Retinal pigment epithelial cell (primary cell): ENCODE results near the gene RGS13.
"Not testable (repeated sequence)": the region's sequence is repeated elsewhere in the genome, so short reads cannot be mapped to it uniquely, and the experiment has no call there.

Experiments
- DNase-seq: peaks from one replicate; pipeline ENCODE4 v3.0.0-alpha.2; 2010; ENCODE audit warnings: low read depth
- H3K4me3 ChIP-seq: 2 replicates; pipeline ENCODE4 v1.5.1; 2011; ENCODE audit warnings: mild to moderate bottlenecking, low read length, control low read depth, moderate library complexity
- TF ChIP-seq, protein P1 (sequence below): conservative IDR thresholded peaks from 2 replicates; pipeline ENCODE4 v1.5.1; 2011; ENCODE audit warnings: low read depth, low read length, control low read depth, inconsistent platforms

RGS13 gene

DNA sequence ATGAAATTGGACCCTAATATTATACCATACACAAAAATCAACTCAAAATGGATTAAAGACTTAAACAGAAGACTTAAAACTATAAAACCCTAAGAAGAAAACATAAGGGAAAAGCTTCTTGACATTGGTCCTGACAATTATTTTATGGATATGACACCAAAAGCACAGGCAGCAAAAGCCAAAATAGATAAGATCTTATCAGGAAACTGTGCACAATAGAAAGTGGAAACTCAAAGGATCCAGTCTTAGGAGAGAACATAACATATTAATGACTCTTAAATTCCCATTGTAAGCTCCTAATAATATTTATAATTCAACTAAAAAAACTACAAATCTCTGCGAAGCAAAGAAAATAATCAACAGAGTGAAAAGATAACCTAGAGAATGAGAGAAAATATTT, 39.8 kb downstream of the RGS13 start:
- TF ChIP-seq, protein P1, sequence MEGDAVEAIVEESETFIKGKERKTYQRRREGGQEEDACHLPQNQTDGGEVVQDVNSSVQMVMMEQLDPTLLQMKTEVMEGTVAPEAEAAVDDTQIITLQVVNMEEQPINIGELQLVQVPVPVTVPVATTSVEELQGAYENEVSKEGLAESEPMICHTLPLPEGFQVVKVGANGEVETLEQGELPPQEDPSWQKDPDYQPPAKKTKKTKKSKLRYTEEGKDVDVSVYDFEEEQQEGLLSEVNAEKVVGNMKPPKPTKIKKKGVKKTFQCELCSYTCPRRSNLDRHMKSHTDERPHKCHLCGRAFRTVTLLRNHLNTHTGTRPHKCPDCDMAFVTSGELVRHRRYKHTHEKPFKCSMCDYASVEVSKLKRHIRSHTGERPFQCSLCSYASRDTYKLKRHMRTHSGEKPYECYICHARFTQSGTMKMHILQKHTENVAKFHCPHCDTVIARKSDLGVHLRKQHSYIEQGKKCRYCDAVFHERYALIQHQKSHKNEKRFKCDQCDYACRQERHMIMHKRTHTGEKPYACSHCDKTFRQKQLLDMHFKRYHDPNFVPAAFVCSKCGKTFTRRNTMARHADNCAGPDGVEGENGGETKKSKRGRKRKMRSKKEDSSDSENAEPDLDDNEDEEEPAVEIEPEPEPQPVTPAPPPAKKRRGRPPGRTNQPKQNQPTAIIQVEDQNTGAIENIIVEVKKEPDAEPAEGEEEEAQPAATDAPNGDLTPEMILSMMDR: no peak
- no peak for DNase-seq
- no peak overlapping the region for H3K4me3 ChIP-seq

DNA sequence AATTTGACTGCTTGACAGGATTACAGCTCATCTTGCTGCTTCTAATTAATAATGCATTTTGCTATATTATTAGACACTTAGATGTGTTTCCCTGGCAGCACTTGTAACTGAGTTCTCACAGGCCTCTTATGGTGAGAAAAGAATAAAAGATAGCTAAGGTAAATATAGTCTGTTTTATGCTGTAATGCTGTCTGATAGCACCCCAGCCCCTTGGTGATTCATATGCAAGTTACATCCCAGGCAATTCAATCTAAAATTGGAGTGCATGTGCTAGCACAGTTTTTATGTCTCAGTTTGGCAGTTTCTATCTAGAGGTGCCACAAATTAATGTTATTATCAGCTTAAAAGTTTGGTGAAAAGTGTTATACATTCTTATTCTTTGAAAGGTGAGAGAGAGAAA, 42.2 kb downstream of the RGS13 start:
- DNase-seq: no peak
- TF ChIP-seq, protein P1: no peak
- H3K4me3 ChIP-seq: no peak overlapping the region

DNA sequence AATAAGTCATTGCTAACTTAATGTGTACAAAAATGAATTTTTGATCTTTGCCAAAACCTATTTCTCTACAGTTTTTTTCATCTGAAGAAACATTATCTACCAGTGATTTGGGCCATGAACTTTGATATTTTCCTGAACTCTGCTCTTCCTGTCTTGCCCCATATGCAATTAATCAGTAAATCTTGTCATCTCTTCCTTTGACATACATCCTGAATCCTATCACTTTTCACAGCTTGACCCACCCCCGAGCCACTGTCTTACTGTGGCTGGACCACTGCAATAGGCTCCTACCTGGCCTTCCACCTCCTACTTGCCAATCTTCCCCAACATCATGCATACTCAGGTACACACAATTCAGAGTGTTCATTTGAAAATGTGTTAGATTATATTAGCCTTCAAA, 46.4 kb downstream of the RGS13 start:
- no peak for DNase-seq
- TF ChIP-seq, protein P1: no peak
- no peak overlapping the region for H3K4me3 ChIP-seq

DNA sequence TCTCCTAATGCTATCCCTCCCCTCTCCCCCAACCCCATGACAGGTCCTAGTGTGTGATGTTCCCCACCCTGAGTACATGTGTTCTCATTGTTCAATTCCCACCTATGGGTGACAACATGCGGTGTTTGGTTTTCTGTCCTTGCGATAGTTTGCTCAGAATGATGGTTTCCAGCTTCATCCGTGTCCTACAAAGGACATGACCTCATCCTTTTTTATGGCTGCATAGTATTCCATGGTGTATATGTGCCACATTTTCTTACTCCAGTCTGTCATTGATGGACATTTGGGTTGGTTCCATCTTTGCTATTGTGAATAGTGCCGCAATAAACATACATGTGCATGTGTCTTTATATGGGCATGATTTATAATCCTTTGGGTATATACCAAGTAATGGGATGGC, 47.1 kb downstream of the RGS13 start:
- not testable (repeated sequence) for DNase-seq, H3K4me3 ChIP-seq

DNA sequence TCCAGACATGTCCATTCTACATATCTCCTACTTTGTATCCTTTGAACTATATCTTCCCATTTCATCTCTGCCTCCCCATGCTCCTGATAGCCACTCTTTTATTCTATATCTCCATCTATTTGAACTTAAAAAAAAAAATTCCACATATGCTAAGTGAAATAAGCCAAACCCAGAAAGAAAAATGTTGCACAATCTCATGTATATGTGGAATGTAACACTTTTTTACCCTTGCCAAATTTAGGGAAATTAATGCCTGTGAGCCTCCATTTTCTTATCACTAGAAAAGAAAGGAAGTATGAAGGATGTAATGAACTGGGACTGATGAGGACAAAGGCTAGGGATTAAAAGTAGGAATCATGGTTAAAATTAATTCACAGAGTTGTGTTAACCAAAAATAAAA, 53.5 kb downstream of the RGS13 start:
- TF ChIP-seq, protein P1: no peak
- DNase-seq: no peak
- no peak overlapping the region for H3K4me3 ChIP-seq

DNA sequence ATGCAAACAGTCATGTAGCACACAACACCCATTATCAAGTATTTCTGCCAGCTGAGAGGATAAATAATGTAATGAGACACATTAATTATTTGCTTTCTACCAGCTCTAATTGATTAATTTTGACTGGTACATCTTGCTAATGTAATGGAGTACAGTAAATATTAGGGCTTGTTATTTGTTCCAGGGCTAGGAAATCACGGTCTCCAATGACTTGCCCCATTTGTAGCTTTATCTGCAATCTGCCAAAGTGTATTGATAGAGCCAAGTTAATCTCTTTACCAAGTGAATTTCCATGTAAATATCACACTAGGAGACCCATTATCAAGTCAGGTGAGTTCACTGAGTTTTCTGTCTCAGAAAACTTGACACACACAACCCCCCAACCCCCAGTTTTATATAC, 55.1 kb downstream of the RGS13 start:
- no peak for DNase-seq
- H3K4me3 ChIP-seq: no peak overlapping the region
- TF ChIP-seq, protein P1: no peak

DNA sequence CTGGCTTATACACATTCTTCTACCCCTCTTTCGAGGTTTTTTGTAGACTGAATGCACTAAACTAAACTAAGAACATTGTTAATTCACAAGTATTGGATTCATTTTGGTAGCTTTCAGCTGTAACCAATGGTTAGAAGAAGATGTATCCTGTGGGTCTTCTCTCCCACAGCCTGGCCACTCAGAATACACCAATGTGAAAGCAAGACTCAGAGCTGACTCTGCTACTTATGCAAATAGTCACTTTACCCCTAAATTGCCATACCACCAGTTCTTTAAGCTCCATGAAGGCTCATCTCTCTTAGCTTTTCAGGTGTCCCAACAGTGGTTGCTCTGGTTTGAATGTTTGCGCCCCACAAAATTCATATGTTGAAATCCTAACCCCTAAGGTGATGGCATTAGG, 60.1 kb downstream of the RGS13 start:
- no peak overlapping the region for H3K4me3 ChIP-seq
- TF ChIP-seq, protein P1: no peak
- DNase-seq: no peak

DNA sequence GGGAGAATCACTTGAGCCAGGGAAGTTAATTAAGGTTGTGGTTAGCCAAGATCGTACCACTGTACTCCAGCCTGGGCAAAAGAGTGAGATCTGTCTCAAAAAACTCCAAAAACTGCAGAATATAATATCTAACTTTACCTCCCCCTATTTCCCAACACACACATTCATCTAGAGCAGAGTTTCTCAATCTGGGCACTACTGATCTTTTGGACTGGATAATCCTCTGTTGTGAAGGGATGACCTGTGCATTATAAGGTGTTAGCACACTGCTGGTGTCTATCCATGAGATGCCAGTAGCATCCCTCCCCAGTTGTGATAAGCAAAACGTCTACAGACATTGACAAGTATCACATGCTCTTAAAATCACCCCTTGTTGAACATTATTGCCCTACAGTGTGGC, 61.8 kb downstream of the RGS13 start:
- TF ChIP-seq, protein P1: no peak
- no peak overlapping the region for H3K4me3 ChIP-seq
- DNase-seq: no peak
